HG03139 (cell line): Measurements from ENCODE around the gene COPS6.
A peak's percentile ranks its signal among the peaks of the same experiment; 100 is the strongest.

ENCODE experiments used
- ATAC-seq: cut with Tn5 transposase; IDR thresholded peaks from one replicate; pipeline ENCODE4 v1.9.1; 2021; ENCODE audit not compliant: unreplicated experiment

Gene COPS6

GRCh38 chr7:100101016-100101862 is 12.5 kb downstream of the COPS6 start, which contains the start of the genes AP4M1 and MCM7:
Gene AP4M1, plus strand, starts transcription at chr7:100101643. Its CDS starts 72 bp downstream, at chr7:100101715.
Gene MCM7, minus strand, starts transcription at chr7:100101397. Its CDS starts 103 bp downstream, at chr7:100101294.
- peak; percentile 75 for ATAC-seq

DNA sequence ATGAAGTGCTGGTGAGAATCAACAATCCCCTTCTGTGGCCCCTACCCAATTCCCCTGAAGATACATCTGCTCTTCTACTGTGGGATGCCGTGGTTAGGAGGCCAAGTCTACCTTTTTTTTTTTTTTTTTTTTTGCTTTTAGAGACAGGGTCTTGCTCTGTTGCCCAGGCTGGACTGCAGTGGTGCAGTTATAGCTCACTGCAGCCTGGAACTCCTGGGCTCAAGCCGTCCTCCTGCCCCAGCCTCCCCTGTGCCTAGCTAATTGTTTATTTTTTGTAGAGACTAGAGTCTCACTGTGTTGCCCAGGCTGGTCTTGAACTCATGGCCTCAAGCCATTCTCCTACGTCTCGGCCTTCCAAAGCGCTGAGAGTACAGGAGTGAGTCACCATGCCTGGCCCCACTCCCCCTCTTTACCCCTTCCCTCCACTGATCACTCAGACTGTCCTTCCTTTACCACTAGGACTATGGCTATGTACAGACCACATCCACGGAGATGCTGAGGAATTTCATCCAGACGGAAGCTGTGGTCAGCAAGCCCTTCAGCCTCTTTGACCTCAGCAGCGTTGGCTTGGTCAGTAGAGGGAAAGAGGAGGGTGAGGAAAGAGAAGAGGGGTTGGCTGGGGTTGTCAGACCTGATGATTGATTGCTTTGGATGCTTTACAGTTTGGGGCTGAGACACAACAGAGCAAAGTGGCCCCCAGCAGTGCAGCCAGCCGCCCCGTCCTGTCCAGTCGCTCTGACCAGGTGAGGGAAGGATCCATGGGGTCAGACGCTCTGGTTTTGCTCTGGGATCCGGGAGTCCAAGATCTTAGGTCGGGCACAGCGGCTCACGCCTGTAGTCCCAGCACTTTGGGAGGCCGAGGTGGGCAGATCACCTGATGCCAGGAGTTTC is 14.4 kb downstream of the COPS6 start:
- no peak for ATAC-seq

DNA sequence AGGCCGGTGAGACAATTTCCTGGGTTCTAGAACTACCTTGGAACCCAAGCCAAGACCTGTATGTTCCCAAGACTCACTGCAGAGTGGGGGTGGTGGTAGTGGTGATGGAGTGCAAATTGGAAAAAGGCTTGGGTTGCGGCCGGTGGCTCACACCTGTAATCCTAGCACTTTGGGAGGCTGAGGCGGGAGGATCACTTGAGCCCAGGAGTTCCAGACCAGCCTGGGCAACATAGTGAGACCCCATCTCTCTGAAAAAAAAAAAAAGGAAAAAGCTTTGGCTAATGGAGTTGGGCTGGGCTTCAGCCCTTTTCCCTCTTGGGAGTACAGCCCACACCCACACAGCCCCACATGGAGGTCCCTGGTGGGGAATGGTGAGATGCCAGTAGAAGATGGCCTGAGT is 16.8 kb downstream of the COPS6 start:
- no peak for ATAC-seq

- ATAC-seq: no peak
Observed at GRCh38 chr7:100106633-100107032, 17.9 kb downstream of the COPS6 start.

DNA sequence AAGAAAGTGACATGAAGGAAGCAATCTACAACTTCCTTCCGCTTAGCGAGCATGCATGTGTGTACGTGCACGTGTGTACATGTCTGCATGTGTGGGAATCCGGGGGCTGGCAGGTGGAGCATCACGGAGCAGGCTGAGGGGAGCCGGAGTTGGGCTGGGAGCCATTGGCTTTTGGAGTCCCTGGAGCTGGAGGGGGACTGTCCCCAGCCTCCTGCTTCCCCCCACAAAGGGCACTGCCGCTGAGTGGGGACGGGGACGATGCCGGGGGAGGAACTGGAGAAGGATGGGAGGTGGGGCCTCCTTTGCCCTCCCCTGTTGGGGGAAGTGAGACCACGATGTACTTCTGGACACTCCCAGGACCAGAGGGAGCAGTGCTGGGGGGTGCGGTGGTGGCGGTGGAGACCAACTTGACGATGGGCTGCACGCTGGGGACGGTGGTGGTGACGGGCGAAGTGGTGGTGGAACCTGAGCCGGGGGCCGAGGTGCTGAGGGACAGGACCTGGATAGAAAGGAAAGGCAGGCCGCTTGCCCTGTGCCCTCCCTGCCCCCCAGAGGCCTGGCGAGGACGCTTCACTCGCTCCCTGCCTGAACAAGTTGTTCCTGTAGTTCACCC is 18.5 kb downstream of the COPS6 start:
- no peak for ATAC-seq

DNA sequence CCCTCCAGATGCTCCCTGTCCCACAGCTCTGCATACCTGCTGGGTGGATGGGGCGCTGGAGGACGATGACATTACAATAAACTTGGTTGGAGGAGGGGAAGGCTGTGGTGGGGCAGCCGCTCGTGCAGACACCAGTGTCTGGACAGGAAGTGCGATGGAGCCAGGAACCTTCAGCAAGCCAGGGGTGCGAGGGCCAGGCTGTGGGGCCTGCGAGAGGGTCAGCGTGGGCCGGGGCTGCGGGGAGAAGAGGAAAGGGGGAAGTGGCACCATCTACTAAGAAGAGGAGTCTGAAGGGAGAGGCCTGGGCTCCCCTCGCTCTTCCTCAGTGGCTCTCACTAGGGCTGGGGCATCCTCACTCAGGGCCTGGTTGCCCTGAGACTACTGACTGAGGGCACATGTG is 19.1 kb downstream of the COPS6 start:
- ATAC-seq: no peak

GRCh38 chr7:100109521-100110163 is 20.9 kb downstream of the COPS6 start:
- no peak for ATAC-seq

- ATAC-seq: no peak
Observed at GRCh38 chr7:100111156-100111555, 22.4 kb downstream of the COPS6 start.

DNA sequence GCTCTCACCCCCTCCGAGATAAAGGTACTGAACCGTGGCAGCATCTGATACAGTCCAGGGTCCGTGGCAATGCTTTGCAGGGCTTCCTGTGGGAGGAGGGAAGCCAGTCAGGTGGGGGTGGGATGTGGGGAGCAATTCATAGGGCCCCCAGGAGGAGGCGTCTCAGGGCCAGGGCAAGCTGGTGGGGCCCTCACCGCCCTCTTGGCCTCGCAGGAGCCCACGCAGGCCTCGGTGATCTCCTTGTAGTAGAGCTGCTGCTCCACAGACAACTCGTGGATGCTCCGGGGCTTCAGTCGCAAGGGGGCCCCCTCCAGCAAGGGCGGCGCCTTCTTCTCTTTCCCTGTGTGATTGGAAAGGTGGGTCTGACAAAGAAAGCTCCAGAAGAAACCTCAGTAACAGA is 23.1 kb downstream of the COPS6 start:
- no peak for ATAC-seq

- no peak for ATAC-seq
Observed at GRCh38 chr7:100115026-100115425, 26.3 kb downstream of the COPS6 start.

DNA sequence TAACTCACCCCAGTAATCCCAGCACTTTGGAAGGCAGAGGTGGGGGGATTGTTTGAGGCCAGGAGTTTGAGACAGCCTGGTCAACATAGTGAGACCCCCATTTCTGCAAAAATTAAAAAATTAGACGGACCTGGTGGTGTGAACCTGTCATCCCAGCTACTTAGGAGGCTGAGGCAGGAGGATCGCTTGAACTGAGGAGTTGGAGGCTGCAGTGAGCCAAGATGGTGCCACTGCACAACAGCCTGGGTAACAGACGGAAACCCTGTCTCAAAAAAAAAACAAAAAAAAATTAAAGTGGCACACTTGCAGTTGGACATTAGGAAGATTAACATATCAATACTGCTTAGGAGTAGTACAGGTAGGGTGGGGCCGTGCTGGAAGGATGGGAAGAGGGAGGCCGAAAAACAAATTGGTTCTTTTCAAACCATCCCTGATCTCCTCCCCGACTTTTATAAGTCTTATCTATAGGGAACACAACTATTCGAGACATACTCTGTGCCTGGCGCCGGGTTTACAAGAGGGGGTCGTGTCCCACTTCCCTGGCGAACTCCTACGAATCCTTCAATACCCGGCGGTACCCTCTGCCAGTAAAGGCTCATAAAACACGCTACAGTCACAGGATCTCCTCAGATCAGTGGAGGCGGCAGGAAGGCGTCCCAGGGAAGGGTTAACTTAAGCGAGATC is 29.8 kb downstream of the COPS6 start:
- ATAC-seq: no peak

GRCh38 chr7:100119072-100119969 is 30.6 kb downstream of the COPS6 start, which contains the start of the genes CNPY4 and TAF6:
Gene CNPY4, plus strand, starts transcription at chr7:100119634. Its CDS starts 111 bp downstream, at chr7:100119745.
Gene TAF6, minus strand, starts transcription at chr7:100119358. Its CDS starts 5,149 bp downstream, at chr7:100114209.
- ATAC-seq: peak; percentile 62

GRCh38 chr7:100119970-100120732 is 31.4 kb downstream of the COPS6 start:
- peak; percentile 14 for ATAC-seq

- ATAC-seq: no peak
Observed at GRCh38 chr7:100120733-100121036, 31.9 kb downstream of the COPS6 start.

GRCh38 chr7:100122067-100122466 is 33.3 kb downstream of the COPS6 start:
- ATAC-seq: no peak

DNA sequence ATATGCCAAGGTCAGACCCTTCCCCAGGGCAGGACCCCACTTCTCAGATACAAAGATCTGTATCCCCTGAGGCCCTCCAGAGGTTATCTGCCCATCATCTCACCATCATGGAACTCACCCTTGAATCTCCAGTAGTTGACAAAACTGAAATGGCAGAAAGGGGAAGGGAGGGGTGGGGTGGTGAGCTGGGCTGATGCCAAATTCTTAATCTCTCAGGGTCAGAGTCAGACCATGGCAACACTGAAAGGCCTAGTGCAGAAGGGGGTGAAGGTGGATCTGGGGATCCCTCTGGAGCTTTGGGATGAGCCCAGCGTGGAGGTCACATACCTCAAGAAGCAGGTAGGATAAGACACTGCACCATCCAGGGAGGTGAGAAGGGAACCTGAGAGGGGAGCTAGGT is 33.8 kb downstream of the COPS6 start:
- no peak for ATAC-seq

DNA sequence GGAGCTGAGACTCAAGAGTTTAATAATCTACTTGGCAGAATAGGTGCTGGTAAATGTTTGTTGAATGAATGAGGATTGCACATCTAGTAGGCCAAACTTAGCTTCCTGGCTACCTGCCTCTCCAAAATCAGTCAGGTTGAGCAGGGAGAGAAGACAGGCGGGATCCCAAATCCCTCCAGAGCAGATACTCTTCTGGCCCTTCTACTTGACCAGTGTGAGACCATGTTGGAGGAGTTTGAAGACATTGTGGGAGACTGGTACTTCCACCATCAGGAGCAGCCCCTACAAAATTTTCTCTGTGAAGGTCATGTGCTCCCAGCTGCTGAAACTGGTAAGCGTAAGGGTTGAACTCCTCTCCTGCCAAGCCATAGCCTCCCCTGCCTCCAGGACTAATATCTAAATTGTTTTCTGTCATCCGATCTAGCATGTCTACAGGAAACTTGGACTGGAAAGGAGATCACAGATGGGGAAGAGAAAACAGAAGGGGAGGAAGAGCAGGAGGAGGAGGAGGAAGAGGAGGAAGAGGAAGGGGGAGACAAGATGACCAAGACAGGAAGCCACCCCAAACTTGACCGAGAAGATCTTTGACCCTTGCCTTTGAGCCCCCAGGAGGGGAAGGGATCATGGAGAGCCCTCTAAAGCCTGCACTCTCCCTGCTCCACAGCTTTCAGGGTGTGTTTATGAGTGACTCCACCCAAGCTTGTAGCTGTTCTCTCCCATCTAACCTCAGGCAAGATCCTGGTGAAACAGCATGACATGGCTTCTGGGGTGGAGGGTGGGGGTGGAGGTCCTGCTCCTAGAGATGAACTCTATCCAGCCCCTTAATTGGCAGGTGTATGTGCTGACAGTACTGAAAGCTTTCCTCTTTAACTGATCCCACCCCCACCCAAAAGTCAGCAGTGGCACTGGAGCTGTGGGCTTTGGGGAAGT is 35.8 kb downstream of the COPS6 start:
- no peak for ATAC-seq
